Activated T-cell treated with anti-CD3 and anti-CD28 coated beads, Interleukin-2, amount 50 U/mL, for 4 hours (primary cell): ENCODE measurements around the gene CAMKMT. TPM values are rescaled to one million over a fixed set of nuclear protein-coding genes. Genes with fewer than 3 reads are reported as not detected.
"Not testable (repeated sequence)": the region's sequence is repeated elsewhere in the genome, so short reads cannot be mapped to it uniquely, and the experiment has no call there.

ENCODE experiments used
- ATAC-seq, 2 donors: fragments of 200-7000 bp; cut with Tn5 transposase; one replicate each; pipeline ENCODE4 v1.10.0; 2021
- DNase-seq: peaks from one replicate; pipeline ENCODE4 v3.0.0-alpha.2; 2020
- H3K27me3 Mint-ChIP-seq: one replicate; pipeline ENCODE4 v1.8.0; 2021; ENCODE audit warnings: low read depth, mixed read lengths
- H3K36me3 Mint-ChIP-seq: one replicate; pipeline ENCODE4 v1.8.0; 2022; ENCODE audit warnings: mixed read lengths; ENCODE audit not compliant: insufficient read depth
- H3K4me1 Mint-ChIP-seq: one replicate; pipeline ENCODE4 v1.8.0; 2021; ENCODE audit warnings: low read depth, mixed read lengths
- H3K4me3 Mint-ChIP-seq: one replicate; pipeline ENCODE4 v1.8.0; 2021; ENCODE audit warnings: mild to moderate bottlenecking, moderate library complexity, mixed read lengths
- H3K9me3 Mint-ChIP-seq: one replicate; pipeline ENCODE4 v1.8.0; 2021; ENCODE audit warnings: mixed read lengths
- total RNA-seq, 3 donors: library from RNA; stranded (reverse); gene quantifications; one replicate each; pipeline ENCODE4 v1.2.1, GENCODE V29; 2021

The CAMKMT gene
- total RNA-seq, 3 donors from 2014 or later = 9.5 to 12.3 (median 10.0) TPM

DNA sequence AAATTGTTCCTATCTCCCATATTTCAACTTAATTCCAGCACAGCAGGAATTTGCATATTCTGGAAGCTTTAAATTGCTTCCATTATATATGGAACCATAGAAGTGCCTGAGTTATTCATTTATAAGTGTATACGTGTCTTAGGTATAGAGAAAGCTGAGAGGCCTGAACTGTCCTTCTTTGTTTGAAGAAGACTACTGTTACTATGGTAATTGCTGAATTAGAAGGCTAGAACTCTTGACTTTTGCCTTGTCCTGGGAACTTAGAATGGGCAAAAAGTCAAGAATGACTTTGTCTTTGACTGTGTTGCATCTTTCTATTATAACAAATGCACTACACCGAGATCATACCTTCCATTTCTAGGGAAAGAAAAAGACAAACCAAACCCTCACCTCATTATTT lies 15.7 kb downstream of the CAMKMT start:
- Mint-ChIP-seq H3K4me1 (no peaks in the 10 kb centered on the region), H3K36me3 (peaks cover 22% of the 10 kb centered on the region), H3K27me3 (no peaks in the 10 kb centered on the region), H3K9me3 (no peaks in the 10 kb centered on the region), H3K4me3 (no peak overlapping the region)
- ATAC-seq (no peak), DNase-seq (no peak)

DNA sequence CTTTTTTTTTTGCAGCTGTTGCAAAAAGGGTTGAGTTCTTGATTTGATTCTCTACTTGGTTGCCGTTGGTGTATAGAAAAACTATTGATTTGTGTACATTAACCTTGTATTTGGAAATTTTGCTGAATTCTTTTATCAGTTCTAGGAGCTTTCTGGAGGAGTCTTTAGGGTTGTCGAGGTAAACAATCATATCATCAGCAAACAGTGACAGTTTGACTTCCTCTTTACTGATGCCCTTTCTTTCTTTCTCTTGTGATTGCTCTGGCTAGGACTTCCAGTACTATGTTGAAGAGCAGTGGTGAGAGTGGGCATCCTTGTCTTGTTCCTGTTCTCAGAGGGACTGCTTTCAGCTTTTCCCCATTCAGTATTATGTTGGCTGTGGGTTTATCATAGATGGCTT lies 23.5 kb downstream of the CAMKMT start:
- H3K36me3 Mint-ChIP-seq = peaks cover 37% of the 10 kb centered on the region
- H3K9me3 Mint-ChIP-seq = peaks cover 14% of the 10 kb centered on the region
- not testable (repeated sequence) for H3K4me3 Mint-ChIP-seq, ATAC-seq, DNase-seq, H3K27me3 Mint-ChIP-seq
- H3K4me1 Mint-ChIP-seq = peaks cover 25% of the 10 kb centered on the region

GRCh38 chr2:44388877-44389276 lies 27.1 kb downstream of the CAMKMT start:
- Mint-ChIP-seq H3K4me3 (no peak overlapping the region), H3K36me3 (peaks cover 29% of the 10 kb centered on the region), H3K27me3 (no peaks in the 10 kb centered on the region), H3K4me1 (peaks cover 25% of the 10 kb centered on the region), H3K9me3 (peaks cover 14% of the 10 kb centered on the region)
- no peak for DNase-seq
- no peak for ATAC-seq

DNA sequence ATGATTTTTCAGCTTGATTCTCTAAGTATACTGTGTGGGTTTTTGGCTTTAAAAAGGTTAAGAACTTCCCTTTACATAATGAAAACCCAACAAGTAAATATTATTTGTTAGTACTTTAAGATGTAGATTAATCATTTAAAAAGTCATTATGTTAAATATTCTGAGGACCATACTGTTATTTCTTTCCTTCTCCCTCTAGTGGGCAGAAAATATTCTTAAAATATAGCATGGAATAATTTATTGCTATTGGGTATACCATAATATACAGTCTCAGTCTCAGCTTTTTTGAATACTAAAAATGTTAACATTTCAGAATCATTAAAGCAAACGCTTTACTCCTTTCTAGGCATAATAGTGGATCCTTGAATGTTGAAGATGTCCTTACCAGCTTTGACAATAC lies 28.1 kb downstream of the CAMKMT start:
- peaks cover 20% of the 10 kb centered on the region for H3K36me3 Mint-ChIP-seq

DNA sequence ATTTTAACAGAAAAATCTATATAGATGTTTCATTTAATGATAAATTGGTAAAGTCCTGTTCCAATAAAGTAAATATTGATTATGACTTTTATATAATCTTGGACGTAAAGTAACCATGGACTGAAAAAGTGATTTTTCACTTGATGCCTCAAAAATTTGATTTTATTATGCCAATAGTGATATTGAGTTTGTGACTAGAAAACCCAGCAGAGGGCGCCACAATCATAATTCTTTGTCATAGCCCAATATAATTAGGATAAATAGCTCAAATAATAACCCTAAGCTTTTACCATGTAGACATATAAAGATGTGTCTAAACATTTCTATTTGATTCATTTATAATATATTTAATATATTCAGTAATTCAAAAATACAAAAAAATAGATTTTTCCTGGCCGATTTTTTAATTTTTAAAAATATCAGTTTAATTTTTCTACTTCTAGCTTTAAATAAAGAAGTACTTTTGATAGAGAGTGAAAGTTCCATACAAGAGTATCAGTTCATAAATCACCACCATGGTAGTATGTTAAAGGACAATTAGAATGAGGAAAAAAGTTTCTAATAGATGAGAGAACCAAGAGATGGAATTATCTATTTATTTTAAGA lies 30.7 kb downstream of the CAMKMT start:
- peaks cover 6% of the 10 kb centered on the region for H3K36me3 Mint-ChIP-seq
- DNase-seq (peak; percentile 48), ATAC-seq (no peak)
- peaks cover 1% of the 10 kb centered on the region for H3K9me3 Mint-ChIP-seq
- H3K27me3 Mint-ChIP-seq = no peaks in the 10 kb centered on the region
- no peak overlapping the region for H3K4me3 Mint-ChIP-seq
- H3K4me1 Mint-ChIP-seq = peaks cover 5% of the 10 kb centered on the region

More for the DNA sequence above, 28.1 kb downstream of the CAMKMT start:
- Mint-ChIP-seq H3K4me1 (peaks cover 25% of the 10 kb centered on the region), H3K27me3 (no peaks in the 10 kb centered on the region), H3K4me3 (no peak overlapping the region), H3K9me3 (peaks cover 8% of the 10 kb centered on the region)
- DNase-seq = no peak
- no peak for ATAC-seq

GRCh38 chr2:44397447-44398175 lies 35.9 kb downstream of the CAMKMT start:
- no peak for ATAC-seq
- no peaks in the 10 kb centered on the region for H3K27me3 Mint-ChIP-seq
- H3K4me1 Mint-ChIP-seq = no peaks in the 10 kb centered on the region
- no peak for DNase-seq
- peaks cover 4% of the 10 kb centered on the region for H3K36me3 Mint-ChIP-seq
- no peaks in the 10 kb centered on the region for H3K9me3 Mint-ChIP-seq
- H3K4me3 Mint-ChIP-seq = no peak overlapping the region

- no peak for ATAC-seq
- no peak for DNase-seq
- H3K4me3 Mint-ChIP-seq = no peak overlapping the region
- H3K36me3 Mint-ChIP-seq = peaks cover 9% of the 10 kb centered on the region
- no peaks in the 10 kb centered on the region for H3K4me1 Mint-ChIP-seq
- no peaks in the 10 kb centered on the region for H3K9me3 Mint-ChIP-seq
- H3K27me3 Mint-ChIP-seq = no peaks in the 10 kb centered on the region
These were observed 36.6 kb downstream of the CAMKMT start for GRCh38 chr2:44398243-44398897.

- Mint-ChIP-seq H3K4me3 (no peak overlapping the region), H3K27me3 (no peaks in the 10 kb centered on the region)
- no peak for ATAC-seq
These were observed 59.0 kb downstream of the CAMKMT start for GRCh38 chr2:44420725-44421124.

DNA sequence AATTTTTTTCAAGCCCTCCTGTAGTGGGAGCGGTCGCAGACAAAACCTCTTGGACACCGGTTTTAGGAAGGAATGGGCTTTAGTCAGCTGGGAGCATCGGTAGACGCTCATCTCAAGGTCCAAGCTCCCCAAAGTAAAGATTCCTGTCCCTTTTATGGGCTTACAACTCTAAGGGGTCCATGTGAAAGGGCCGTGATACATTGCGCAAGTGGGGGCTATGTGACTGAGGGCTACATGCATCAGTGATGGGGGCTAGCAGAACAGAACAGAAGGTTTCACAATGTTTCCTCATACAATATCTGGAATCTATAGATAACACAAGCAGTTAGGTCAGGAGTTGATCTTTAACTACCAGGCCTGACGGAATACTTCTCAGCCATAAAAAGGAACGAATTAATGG lies 62.5 kb downstream of the CAMKMT start:
- Mint-ChIP-seq H3K9me3 (no peaks in the 10 kb centered on the region), H3K4me1 (no peaks in the 10 kb centered on the region), H3K36me3 (peaks cover 15% of the 10 kb centered on the region), H3K27me3 (no peaks in the 10 kb centered on the region), H3K4me3 (no peak overlapping the region)
- ATAC-seq (no peak), DNase-seq (no peak)

More at GRCh38 chr2:44420725-44421124, 59.0 kb downstream of the CAMKMT start:
- no peaks in the 10 kb centered on the region for H3K4me1 Mint-ChIP-seq
- DNase-seq = no peak
- H3K36me3 Mint-ChIP-seq = peaks cover 19% of the 10 kb centered on the region
- H3K9me3 Mint-ChIP-seq = no peaks in the 10 kb centered on the region

- ATAC-seq = no peak
- peaks cover 9% of the 10 kb centered on the region for H3K36me3 Mint-ChIP-seq
- no peak for DNase-seq
- H3K4me3 Mint-ChIP-seq = no peak overlapping the region
- H3K27me3 Mint-ChIP-seq = no peaks in the 10 kb centered on the region
- H3K4me1 Mint-ChIP-seq = peaks cover 7% of the 10 kb centered on the region
- no peaks in the 10 kb centered on the region for H3K9me3 Mint-ChIP-seq
These were observed 67.3 kb downstream of the CAMKMT start for GRCh38 chr2:44429034-44429433.

GRCh38 chr2:44430342-44430741 lies 68.6 kb downstream of the CAMKMT start:
- Mint-ChIP-seq H3K4me3 (no peak overlapping the region), H3K36me3 (peaks cover 10% of the 10 kb centered on the region), H3K4me1 (peaks cover 7% of the 10 kb centered on the region), H3K9me3 (no peaks in the 10 kb centered on the region), H3K27me3 (no peaks in the 10 kb centered on the region)
- ATAC-seq (no peak), DNase-seq (no peak)

DNA sequence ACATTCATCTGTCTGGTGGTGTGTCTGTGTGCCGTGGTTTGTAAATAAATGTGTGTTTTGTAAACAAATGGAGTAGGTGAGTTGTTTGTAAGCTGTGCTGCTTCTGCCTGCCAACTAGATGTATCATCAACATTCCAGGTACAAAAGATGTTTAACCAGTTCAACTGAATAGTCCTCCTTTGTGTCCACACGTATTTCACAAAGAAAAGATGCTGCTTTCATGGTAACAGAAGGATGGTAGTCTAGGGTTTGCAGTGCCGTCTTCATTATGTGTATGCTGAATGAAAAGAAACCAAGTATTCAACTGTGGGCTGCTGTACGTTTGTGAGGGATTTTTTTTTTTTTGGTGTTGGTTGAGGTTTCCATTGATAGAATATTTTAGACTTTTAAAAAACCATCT lies 72.1 kb downstream of the CAMKMT start:
- Mint-ChIP-seq H3K4me1 (peaks cover 7% of the 10 kb centered on the region), H3K9me3 (peaks cover under 1% of the 10 kb centered on the region), H3K4me3 (no peak overlapping the region), H3K36me3 (peaks cover 9% of the 10 kb centered on the region), H3K27me3 (no peaks in the 10 kb centered on the region)
- DNase-seq (no peak), ATAC-seq (no peak)

DNA sequence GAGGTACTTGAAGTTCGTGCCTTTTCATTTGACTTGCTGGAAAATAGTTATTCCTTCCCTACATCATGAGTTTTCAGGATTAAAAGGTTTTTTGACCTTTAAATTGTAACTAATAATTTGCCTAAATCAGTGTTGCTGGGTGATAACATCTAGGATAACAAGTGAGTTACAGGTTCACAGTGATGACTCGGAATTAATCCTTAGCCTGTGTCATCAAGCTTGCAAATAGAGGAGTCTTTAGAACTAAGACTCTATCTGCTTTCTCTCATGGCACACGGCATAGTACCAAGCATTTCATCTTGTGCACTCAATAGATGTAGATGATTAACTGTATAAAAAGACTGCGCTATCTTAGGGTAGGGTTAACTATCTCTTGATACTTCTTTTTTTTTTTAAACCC lies 79.5 kb downstream of the CAMKMT start:
- H3K9me3 Mint-ChIP-seq = peaks cover 5% of the 10 kb centered on the region
- H3K36me3 Mint-ChIP-seq = peaks cover 30% of the 10 kb centered on the region
- H3K4me3 Mint-ChIP-seq = no peak overlapping the region
- no peak for ATAC-seq
- DNase-seq = no peak
- H3K27me3 Mint-ChIP-seq = no peaks in the 10 kb centered on the region
- no peaks in the 10 kb centered on the region for H3K4me1 Mint-ChIP-seq

- Mint-ChIP-seq H3K36me3 (peaks cover 34% of the 10 kb centered on the region), H3K9me3 (peaks cover 5% of the 10 kb centered on the region), H3K27me3 (no peaks in the 10 kb centered on the region), H3K4me3 (no peak overlapping the region), H3K4me1 (no peaks in the 10 kb centered on the region)
- no peak for DNase-seq
- no peak for ATAC-seq
These were observed 80.3 kb downstream of the CAMKMT start for GRCh38 chr2:44442019-44442418.

DNA sequence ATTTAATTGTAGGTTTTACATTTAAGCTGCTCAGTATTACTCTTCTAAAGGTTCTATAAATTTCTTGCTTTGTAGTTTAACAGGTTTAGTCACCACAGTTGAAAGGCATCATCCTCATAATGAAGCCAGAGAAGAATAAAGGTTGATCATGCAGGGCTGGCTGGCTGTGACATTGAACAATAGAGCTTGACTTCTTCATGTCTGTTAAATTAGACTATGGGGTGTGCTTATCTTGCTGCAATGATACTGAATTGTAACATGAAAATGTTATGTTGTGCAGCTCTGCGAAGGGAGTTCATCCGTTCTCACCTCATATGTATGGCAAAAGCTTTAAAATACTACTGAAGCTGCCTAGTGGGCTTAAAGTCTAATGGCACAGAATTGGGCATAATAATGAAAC lies 81.8 kb downstream of the CAMKMT start:
- Mint-ChIP-seq H3K36me3 (peaks cover 34% of the 10 kb centered on the region), H3K27me3 (no peaks in the 10 kb centered on the region), H3K9me3 (peaks cover 5% of the 10 kb centered on the region), H3K4me1 (no peaks in the 10 kb centered on the region), H3K4me3 (no peak overlapping the region)
- DNase-seq = no peak
- no peak for ATAC-seq
